GM13976 (cell line): Measurements from ENCODE around the gene PIR.

Source experiments
- DNase-seq: peaks from one replicate; pipeline ENCODE4 v3.0.0; 2012; ENCODE audit warnings: low spot score
- CTCF ChIP-seq: IDR thresholded peaks from 2 replicates; pipeline ENCODE4 v1.5.1; 2012; ENCODE audit warnings: borderline replicate concordance, mild to moderate bottlenecking; ENCODE audit not compliant: insufficient read depth; ENCODE audit errors: extremely low read depth, missing control alignments, control extremely low read depth
- in situ Hi-C: fragments of 300-500 bp; cut with MboI; formaldehyde crosslinking; loops from one replicate; pipeline ENCODE4 v1.12.0; 2022; ENCODE audit warnings: low sequenced_read_pairs, mixed read lengths, inconsistent platforms; ENCODE audit not compliant: unreplicated experiment

The PIR gene

GRCh38 chrX:15358533-15358932 is 134.6 kb downstream of the PIR start:
- TF ChIP-seq CTCF: no peak
- DNase-seq: no peak
- in situ Hi-C loops: no loop called here

DNA sequence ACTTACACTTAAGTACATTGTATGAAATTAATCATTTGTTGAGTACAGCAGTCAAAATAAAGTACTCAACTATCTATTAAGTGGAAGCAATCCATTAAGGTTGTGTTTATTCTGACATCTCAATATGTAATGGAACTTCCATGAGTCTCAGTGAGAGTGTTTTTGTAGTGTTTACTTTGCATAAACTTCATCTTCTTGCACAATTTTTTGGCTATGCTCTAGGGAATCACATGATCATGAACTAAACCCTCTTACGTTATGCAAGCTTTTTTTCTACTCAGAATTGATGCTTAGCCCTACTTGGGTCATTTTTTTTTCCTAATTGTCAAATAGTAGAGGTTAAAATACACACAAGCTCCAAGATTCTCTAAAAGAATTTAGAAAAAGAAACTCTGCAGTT is 136.7 kb downstream of the PIR start:
- in situ Hi-C loops: no loop called here
- no peak for DNase-seq
- TF ChIP-seq CTCF: no peak

DNA sequence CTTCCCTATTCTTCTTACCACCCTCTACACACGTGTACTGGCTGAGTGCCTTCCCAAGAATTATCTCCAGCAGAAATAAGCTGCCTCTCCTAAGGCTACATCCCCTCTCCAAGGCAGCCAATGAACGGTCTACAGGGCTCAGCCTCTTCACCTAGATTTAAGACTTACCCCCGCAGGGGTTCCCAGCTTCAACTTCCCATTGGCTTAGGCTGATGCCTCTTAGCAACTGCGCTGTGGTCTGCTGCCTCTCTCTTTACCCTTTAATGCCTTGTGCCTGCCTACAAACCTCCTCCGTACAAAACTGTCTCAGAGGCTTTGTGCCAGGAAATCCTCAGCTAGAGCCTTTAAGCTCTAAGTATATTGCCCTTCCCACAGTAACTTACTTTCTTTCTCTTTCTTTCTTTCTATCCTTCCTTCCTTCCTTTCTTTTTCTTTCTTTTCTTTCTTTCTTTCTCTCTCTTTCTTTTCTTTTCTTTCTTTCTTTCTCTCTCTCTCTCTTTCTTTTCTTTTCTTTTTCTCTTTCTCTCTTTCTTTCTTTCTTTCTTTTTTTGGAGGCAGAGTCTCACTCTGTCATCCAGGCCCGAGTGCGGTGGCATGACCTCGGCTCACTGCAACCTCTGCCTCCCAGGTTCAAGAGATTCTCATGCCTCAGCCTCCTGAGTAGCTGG is 142.7 kb downstream of the PIR start:
- no peak for TF ChIP-seq CTCF
- in situ Hi-C loops: no loop called here
- no peak for DNase-seq

DNA sequence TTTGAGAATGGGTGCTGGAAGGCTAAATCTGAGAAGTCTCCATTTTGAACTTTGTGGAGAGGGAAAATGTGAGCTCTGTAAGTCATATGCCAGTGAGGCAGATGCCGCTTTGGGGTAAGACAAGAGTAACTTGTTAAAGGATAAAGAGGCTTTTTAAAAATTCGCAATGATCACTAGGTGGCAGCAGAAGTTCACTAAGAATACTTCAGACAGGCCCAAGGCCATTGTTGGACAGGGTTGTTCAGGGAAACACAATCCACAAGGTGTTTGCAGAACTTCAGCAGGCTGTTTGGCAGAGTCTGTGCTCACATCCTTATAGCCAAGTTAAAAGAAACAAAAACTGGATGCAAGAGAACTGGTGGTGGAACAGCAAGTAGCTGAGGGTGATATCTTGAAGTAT is 144.1 kb downstream of the PIR start:
- in situ Hi-C loops: loop anchor here (10.0 kb wide), 2 partner anchors 126 to 226 kb away; no protein-coding TSS in a partner anchor
- peak; percentile 35 for DNase-seq
- peak; percentile 40 for TF ChIP-seq CTCF

DNA sequence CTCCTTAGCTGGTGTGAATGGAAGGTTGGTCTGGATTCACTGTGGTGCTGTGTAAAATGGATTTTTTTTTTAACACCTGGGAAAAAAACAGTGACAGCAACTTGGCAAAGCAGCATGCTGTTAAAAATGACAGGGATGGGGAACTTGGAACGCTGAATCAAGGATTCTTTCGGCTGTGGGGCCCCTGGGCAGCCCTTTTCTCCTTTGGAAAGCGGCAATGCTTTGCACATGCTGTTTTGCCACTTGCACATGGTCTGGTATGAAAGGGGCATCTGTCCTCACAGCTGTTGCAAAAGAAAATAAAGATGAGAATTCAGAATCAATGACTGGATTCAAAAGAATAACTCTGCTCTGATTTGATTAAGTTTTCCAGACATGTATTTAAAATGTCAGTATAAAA is 147.2 kb downstream of the PIR start:
- no peak for DNase-seq
- no peak for TF ChIP-seq CTCF
- in situ Hi-C loops: loop anchor here (10.0 kb wide), 2 partner anchors 129 to 229 kb away; no protein-coding TSS in a partner anchor

GRCh38 chrX:15344106-15344505 is 149.0 kb downstream of the PIR start:
- no peak for DNase-seq
- in situ Hi-C loops: loop anchor here (10.0 kb wide), 2 partner anchors 131 to 231 kb away; no protein-coding TSS in a partner anchor
- no peak for TF ChIP-seq CTCF
